HG02970 (cell line): Measurements from ENCODE around the gene GART.
"Not testable (repeated sequence)": the region's sequence is repeated elsewhere in the genome, so short reads cannot be mapped to it uniquely, and the experiment has no call there.

Source experiments
- ATAC-seq: cut with Tn5 transposase; IDR thresholded peaks from one replicate; pipeline ENCODE4 v1.9.1; 2021; ENCODE audit warnings: mild to moderate bottlenecking, moderate library complexity, moderate number of reproducible peaks; ENCODE audit not compliant: unreplicated experiment, low FRiP score

Gene GART

GRCh38 chr21:33522297-33522952 lies 19.5 kb downstream of the GART start:
- ATAC-seq = no peak

GRCh38 chr21:33518899-33519298 lies 23.0 kb downstream of the GART start:
- no peak for ATAC-seq

- ATAC-seq = no peak
Measured at GRCh38 chr21:33514229-33514628, 27.7 kb downstream of the GART start.

GRCh38 chr21:33512481-33512880 lies 29.4 kb downstream of the GART start:
- no peak for ATAC-seq

DNA sequence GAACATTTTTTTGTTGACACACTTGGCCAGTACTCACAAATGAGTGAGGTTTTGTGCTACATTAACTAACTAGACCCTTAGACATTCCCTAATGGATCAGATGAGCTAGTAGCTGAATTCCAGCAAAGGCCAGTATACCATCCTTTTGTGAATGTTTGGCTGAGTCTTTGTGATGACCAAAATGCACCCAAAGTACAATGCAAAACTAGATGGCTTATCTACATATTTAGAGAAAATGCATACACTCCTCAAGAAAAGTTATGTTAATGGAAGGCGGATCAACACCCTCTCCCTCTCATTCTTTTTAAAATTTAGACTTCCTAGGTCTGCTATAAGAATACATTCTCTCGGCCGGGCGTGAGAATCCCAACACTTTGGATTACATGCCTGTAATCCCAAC lies 30.3 kb downstream of the GART start:
- no peak for ATAC-seq

GRCh38 chr21:33510826-33511225 lies 31.1 kb downstream of the GART start:
- ATAC-seq = no peak

GRCh38 chr21:33507003-33507402 lies 34.9 kb downstream of the GART start:
- not testable (repeated sequence) for ATAC-seq

- ATAC-seq = no peak
Measured at GRCh38 chr21:33505833-33506232, 36.1 kb downstream of the GART start.

- ATAC-seq = no peak
Measured at GRCh38 chr21:33496345-33496744, 45.6 kb downstream of the GART start.

GRCh38 chr21:33495743-33496142 lies 46.2 kb downstream of the GART start:
- no peak for ATAC-seq

GRCh38 chr21:33493756-33494155 lies 48.2 kb downstream of the GART start:
- ATAC-seq = no peak

DNA sequence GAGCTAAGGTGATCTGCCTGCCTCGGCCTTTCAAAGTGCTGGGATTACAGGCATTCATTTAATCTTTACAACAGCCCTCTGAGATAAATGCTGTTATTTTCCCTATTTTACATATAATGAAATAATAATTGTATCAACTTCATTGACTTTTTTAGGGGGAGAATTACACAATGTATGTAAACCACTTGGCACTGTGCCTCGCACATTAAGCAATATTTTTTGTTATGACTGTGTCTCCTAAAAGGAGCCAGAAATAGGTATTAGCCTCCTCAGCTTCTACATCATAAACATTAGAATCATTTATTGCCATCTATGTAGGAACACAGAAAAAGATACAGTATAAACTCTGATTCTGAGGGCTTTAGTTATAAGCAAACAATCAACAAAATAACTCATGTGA lies 49.3 kb downstream of the GART start:
- ATAC-seq = no peak

DNA sequence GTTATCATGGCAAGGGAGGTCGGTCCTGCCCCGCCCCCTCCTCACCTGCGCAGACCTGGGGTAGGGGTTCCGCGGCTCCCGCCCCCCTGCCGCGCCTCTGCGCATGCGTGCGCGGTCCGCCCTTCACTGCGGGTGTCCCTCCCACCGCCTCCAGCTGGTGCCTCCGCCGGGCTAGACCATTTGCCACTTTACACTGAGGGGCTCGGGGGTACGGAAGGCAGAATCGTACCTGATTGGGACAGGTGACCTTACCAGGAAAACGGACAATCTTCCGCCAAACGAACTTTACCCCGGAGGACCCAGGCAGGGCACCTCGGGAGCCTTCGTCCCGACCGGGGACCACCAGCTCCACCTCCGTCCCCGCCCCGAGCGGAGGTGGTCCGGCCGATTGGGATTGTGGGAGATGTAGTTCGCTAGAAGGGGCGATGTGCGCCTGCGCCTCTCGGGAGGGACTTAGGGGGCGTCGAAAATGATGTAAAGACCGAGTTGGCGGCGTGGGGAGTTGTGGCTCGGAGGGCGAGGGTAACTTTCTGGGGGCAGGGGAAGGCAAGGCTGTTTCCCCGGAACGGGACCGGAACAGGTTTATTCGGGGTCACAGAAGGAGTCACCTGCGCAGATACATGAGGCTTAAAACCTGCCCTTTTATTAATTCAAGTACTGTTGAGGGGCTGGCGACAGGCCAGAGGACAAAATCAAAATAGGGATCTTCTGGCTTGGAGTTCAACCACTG lies 50.4 kb downstream of the GART start, which contains the start of gene DNAJC28:
Gene DNAJC28, minus strand, starts transcription at position 344 of the 730 bp plus-strand sequence. CDS start 2,323 bp downstream, outside the sequence.
- ATAC-seq = peak; percentile 97

- ATAC-seq = no peak
Measured at GRCh38 chr21:33490991-33491372, 50.9 kb downstream of the GART start.

- ATAC-seq = no peak
Measured at GRCh38 chr21:33488936-33489335, 53.0 kb downstream of the GART start.

- ATAC-seq = no peak
Measured at GRCh38 chr21:33487996-33488395, 53.9 kb downstream of the GART start.

DNA sequence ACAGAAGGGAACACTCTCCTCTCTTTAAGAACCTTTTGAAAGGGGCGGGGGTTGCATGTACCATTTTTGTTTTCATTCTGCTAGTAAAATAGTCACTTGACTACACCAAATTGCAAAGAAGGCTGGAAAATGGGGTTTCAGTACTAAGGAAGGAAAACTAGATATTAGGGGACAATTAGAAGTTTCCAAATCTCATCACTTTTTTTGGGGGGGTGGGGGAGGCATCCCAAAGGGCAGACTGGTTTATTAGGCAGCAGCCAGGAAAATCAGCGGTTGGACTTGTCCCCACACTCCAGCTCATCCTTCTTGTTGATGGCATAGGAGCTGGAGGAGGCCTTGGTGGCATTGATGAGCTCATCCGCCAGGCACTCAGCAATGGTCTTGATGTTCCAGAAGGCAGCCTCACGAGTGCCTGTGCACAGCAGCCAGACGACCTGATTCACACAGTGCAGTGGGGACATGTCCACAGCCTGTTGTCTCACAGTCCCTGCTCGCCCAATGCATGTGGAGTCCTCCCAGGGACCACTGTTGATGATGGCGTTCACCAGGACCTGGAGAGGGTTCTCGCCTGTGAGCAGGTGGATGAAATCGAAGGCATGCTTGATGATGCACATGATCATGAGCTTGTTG lies 60.5 kb downstream of the GART start:
- no peak for ATAC-seq

GRCh38 chr21:33480481-33481103 lies 61.3 kb downstream of the GART start:
- no peak for ATAC-seq

DNA sequence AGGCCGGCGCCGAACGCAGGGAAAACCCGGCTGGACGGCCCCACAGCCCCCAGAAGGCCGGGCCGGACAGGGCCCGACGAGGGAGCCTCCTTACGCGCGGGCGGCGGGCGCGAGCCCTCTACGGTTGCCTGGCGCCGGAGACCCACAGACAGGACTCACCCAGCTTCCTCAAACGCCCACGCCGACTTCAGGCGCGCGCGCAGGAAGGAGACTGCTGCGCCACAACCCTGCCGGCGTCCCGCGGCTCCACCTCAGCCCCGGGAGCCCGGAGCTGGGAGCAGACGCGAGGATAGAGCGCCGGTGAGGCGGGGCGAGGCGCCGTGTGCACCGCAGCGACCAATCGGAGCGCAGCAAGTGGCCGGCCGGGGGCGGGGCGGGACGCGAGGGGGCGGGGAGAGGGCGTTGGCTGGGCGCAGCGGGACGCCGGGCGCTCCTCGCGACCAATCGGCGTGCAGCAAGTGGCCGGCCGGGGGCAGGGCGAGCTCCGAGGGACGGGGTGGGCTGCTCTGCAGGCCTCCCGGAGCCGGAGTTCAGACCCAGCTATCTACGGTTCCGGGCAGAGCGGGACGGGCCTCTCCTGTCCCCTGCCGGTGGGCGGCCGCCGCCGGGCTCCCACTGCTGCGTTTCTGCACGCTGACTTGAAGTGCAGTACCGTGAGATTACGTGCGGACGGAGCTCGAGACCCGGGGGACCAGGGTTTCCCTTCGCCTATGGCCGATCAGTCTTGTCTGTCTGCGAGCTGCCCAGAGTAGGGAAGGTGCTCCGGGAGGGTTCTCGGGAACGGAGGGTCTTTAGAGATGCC lies 62.0 kb downstream of the GART start, which contains the start of gene TMEM50B:
Gene TMEM50B, minus strand, starts transcription at position 296 of the 802 bp plus-strand sequence. CDS start 11,089 bp downstream, outside the sequence.
- peak; percentile 89 for ATAC-seq
